Measurements from ENCODE around the gene IGLL1.
"Not testable (repeated sequence)": the region's sequence is repeated elsewhere in the genome, so short reads cannot be mapped to it uniquely, and the experiment has no call there.

DNA sequence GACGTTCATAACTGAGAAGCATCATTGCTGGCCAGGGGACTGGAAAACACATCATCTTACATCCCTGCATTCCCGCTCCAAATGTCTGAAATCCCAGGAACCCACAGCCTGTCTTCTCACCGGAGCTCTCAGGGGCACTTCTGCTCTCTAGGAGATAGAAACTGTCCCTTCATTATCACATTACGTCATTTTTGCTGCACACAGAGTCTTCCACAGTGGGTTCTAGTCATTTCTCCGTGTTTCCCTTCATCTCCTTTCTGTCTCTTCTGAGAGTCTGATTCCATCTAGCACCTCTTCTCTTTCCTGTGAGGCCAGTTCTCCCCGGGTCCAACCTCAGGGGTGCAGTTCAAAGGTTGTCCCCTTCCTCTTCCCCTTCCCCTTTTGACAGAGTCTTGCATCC is 15.8 kb upstream of the IGLL1 start:
- TF ChIP-seq, protein P1, sequence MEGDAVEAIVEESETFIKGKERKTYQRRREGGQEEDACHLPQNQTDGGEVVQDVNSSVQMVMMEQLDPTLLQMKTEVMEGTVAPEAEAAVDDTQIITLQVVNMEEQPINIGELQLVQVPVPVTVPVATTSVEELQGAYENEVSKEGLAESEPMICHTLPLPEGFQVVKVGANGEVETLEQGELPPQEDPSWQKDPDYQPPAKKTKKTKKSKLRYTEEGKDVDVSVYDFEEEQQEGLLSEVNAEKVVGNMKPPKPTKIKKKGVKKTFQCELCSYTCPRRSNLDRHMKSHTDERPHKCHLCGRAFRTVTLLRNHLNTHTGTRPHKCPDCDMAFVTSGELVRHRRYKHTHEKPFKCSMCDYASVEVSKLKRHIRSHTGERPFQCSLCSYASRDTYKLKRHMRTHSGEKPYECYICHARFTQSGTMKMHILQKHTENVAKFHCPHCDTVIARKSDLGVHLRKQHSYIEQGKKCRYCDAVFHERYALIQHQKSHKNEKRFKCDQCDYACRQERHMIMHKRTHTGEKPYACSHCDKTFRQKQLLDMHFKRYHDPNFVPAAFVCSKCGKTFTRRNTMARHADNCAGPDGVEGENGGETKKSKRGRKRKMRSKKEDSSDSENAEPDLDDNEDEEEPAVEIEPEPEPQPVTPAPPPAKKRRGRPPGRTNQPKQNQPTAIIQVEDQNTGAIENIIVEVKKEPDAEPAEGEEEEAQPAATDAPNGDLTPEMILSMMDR (IDR thresholded peaks at IDR 0.05; ENCODE audit: poor library complexity): not testable (repeated sequence)
- not testable (repeated sequence) for TF ChIP-seq EZH2 (IDR thresholded peaks at IDR 0.05; ENCODE audit: borderline replicate concordance); EZH2phosphoT487 (IDR thresholded peaks at IDR 0.05; ENCODE audit: low read depth, severe bottlenecking, unreplicated experiment)
